Tibial nerve (tissue), 3 donors: ENCODE results near the gene MAPKAPK2.

Source experiments
- CTCF ChIP-seq, 5 experiments: fragments of 200-600 bp in 3 of 5; fragments of 450-650 bp in 2 of 5; sonication (generic) in 3 of 5; IDR thresholded peaks; one replicate each; pipeline ENCODE4 v1.5.1; 2016 to 2019; ENCODE audit warnings: antibody characterized with exemption in 5 of 5, mild to moderate bottlenecking in 3 of 5, moderate library complexity in 2 of 5
- POLR2A ChIP-seq, 2 donors: fragments of 450-650 bp; IDR thresholded peaks; one replicate each; pipeline ENCODE4 v1.6.1; 2017; ENCODE audit warnings: antibody characterized with exemption in 2 of 2, mild to moderate bottlenecking in 2 of 2, moderate library complexity in 2 of 2

- no peak for TF ChIP-seq CTCF (IDR thresholded peaks at IDR 0.05)
- no peak for TF ChIP-seq POLR2A (IDR thresholded peaks at IDR 0.05)
Observed at GRCh38 chr1:206662396-206663092, 22.2 kb upstream of the MAPKAPK2 start.
